ENCODE data around the gene BORCS6. TPM values are rescaled to one million over a fixed set of nuclear protein-coding genes. Genes with fewer than 3 reads are reported as not detected.
A peak's percentile ranks its signal among the peaks of the same experiment; 100 is the strongest.

Gene BORCS6
- total and polyA plus RNA-seq, 9 of the 15 experiments (the other 6 are each of a cell fraction or from before 2014, with no cell fraction given) = 0.01 to 7.4 (median 2.3) TPM

GRCh38 chr17:8210761-8211458 lies 20.9 kb upstream of the BORCS6 start:
- WGBS (ENCODE audit: insufficient coverage, low coverage, missing lambda C conversion rate) = 27% methylated on average over 13 of the region's 22 CpGs
- in situ Hi-C loops (cut with MboI) (no loop called here), intact Hi-C loops (cut with micrococcal nuclease) (loop anchor here (1.0 kb wide), 1 partner anchor 21 kb away; the partner anchor contains the start of gene BORCS6)
- peaks cover 17 to 24% of the 10 kb centered on the region in 2 experiments; a peak in 4 of 5 replicates for H3K4me1 ChIP-seq (replicated peaks in 1 of 2; ENCODE audit: control insufficient read depth in 2 of 2, insufficient read depth in 2 of 2, low read length in 2 of 2)
- peaks cover 32% of the 10 kb centered on the region for H3K79me2 ChIP-seq (ENCODE audit: control insufficient read depth, insufficient read depth, low read length)
- DNase-seq (ENCODE audit: extremely low read depth in 1 of 4, low spot score in 3 of 4) (no peak), ATAC-seq (peak; percentile 7), FAIRE-seq (no peak)
- H4K20me1 ChIP-seq (replicated peaks; ENCODE audit: control insufficient read depth, insufficient read depth, low read length) = no peaks in the 10 kb centered on the region
- H3K9ac ChIP-seq (ENCODE audit: insufficient read depth in 1 of 2, low read depth in 2 of 2, low read length in 2 of 2) = peak overlapping the region; percentile 83 to 93
- CTCF ChIA-PET (ENCODE audit: low intra/inter-chr PET ratio) = no interaction called here
- TSS peak; percentile 53 for BruUV-seq (replicated peaks)
- H3K36me3 ChIP-seq (ENCODE audit: control insufficient read depth, insufficient read depth, low read length) = peaks cover 26% of the 10 kb centered on the region
- H3K9me3 ChIP-seq (replicated peaks; ENCODE audit: control insufficient read depth, insufficient read depth, low read depth, low read length) = no peaks in the 10 kb centered on the region
- H3K27me3 ChIP-seq (ENCODE audit: control insufficient read depth in 2 of 2, insufficient read depth in 2 of 2, low read length in 2 of 2) = no peaks in the 10 kb centered on the region
- H3K4me2 ChIP-seq (ENCODE audit: insufficient read depth, low read length) = peak overlapping the region; percentile 95
- no peaks in the 10 kb centered on the region for H3K9me1 ChIP-seq (ENCODE audit: control insufficient read depth, insufficient read depth, low read length)
- peak overlapping the region; percentile 82 for H2AFZ ChIP-seq (ENCODE audit: low read depth, low read length)
- peak overlapping the region; percentile 73 for H3K4me3 ChIP-seq
- POLR2A ChIA-PET = interaction anchor here (0.8 to 6.6 kb wide), 13 partner anchors 9 to 87 kb away, joined by 3 to 89 read pairs (median 5); partner anchors contain the start of genes BORCS6, CTC1 and HES7
- peak overlapping the region; percentile 94 for H3K27ac ChIP-seq (ENCODE audit: extremely low read depth, low read depth, low read length)
- TF ChIP-seq SMARCA5 (IDR thresholded peaks at IDR 0.05) = 0 out of 2 replicates have a peak, but pooled peaks have one; percentile 10
- TF ChIP-seq ZNF507 (tag; conservative IDR thresholded peaks at IDR 0.05) = 0 out of 2 replicates have a peak, but pooled peaks have one; percentile 11
- TF ChIP-seq ZNF174 (CRISPR knock-in tag; IDR thresholded peaks at IDR 0.05) = no peak
- TF ChIP-seq DPF2 (IDR thresholded peaks at IDR 0.05) = 0 out of 2 replicates have a peak, but pooled peaks have one; percentile 24
- TF ChIP-seq GTF2B (IDR thresholded peaks at IDR 0.05; ENCODE audit: extremely low read depth, insufficient read length) = no peak
- 0 out of 2 replicates have a peak, but pooled peaks have one; percentile 53 for TF ChIP-seq POLR2H (tag; IDR thresholded peaks at IDR 0.05; ENCODE audit: low read depth)
- no peak for TF ChIP-seq SPI1 (IDR thresholded peaks at IDR 0.05; ENCODE audit: borderline replicate concordance, low read depth, low read length)
- TF ChIP-seq ATF1 (CRISPR knock-in tag; IDR thresholded peaks at IDR 0.05) = no peak
- peak; percentile 54 for TF ChIP-seq ATF1 (tag; IDR thresholded peaks at IDR 0.05)
- TF ChIP-seq L3MBTL2 (IDR thresholded peaks at IDR 0.05) = peak; percentile 37; the same call in 1 of the 2 replicates
- 0 out of 4 replicates have a peak, but pooled peaks of 1 of the 2 experiments have one; percentile 18 for TF ChIP-seq SRF (CRISPR knock-in tag; IDR thresholded peaks at IDR 0.05)
- no peak for TF ChIP-seq SNRNP70 (optimal IDR thresholded peaks at IDR 0.05; ENCODE audit: low read depth, low read length)
- TF ChIP-seq KDM5B (IDR thresholded peaks at IDR 0.05; ENCODE audit: insufficient replicate concordance, low read depth, low read length) = no peak
- peak; percentile 67 for TF ChIP-seq PRDM10 (IDR thresholded peaks at IDR 0.05; ENCODE audit: partially characterized antibody)
- 0 out of 2 replicates have a peak, but pooled peaks have one; percentile 19 for TF ChIP-seq SMARCA4 (IDR thresholded peaks at IDR 0.05)
